Measurements from ENCODE around the gene HERPUD1. TPM values are rescaled to one million over a fixed set of nuclear protein-coding genes. Genes with fewer than 3 reads are reported as not detected.

Gene HERPUD1
- total and polyA plus RNA-seq, 2 of the 13 experiments (the other 11 are each of a cell fraction or from before 2014, with no cell fraction given) = 96.2 to 323 TPM

- Histone ChIP-seq H3K9me3 (ENCODE audit: low read length) (no peaks in the 10 kb centered on the region), H3K27ac (ENCODE audit: extremely low read length, insufficient read depth, low read length) (no peak overlapping the region), H3K4me3 (replicated peaks in 1 of 3; ENCODE audit: insufficient read depth in 1 of 3, low read depth in 2 of 3, low read length in 3 of 3) (no peak overlapping the region), H3K36me3 (replicated peaks in 1 of 2; ENCODE audit: control insufficient read depth in 1 of 2, insufficient read depth in 2 of 2, low read length in 2 of 2) (no peaks in the 10 kb centered on the region), H3K9ac (ENCODE audit: insufficient read depth, low read depth, low read length) (no peak overlapping the region), H4K20me1 (ENCODE audit: insufficient read depth, low read length) (no peaks in the 10 kb centered on the region), H3K27me3 (ENCODE audit: control insufficient read depth in 1 of 2, insufficient read depth in 2 of 2, low read length in 2 of 2) (peaks cover 4 to 7% of the 10 kb centered on the region in 2 experiments; a peak in 4 of 5 replicates), H2AFZ (ENCODE audit: low read length) (no peak overlapping the region), H3K79me2 (ENCODE audit: insufficient read depth, low read length) (no peaks in the 10 kb centered on the region), H3K4me1 (ENCODE audit: insufficient read depth, low read length) (no peaks in the 10 kb centered on the region), H3K4me2 (ENCODE audit: low read depth, low read length) (no peak overlapping the region)
- BruUV-seq (replicated peaks) = no TSS peak
- FAIRE-seq (no peak), DNase-seq (ENCODE audit: low spot score) (no peak), ATAC-seq (peak; percentile 20; the same call in 2 of the 3 replicates)
- ChIA-PET POLR2A (no interaction called here), CTCF (ENCODE audit: low intra/inter-chr PET ratio, low total read pairs) (no interaction called here)
- intact Hi-C loops (cut with micrococcal nuclease; ENCODE audit: unreplicated experiment) = no loop called here
- WGBS (ENCODE audit: low lambda C conversion rate) = 51% methylated on average over 9 of the region's 11 CpGs
- in situ Hi-C loops (cut with HindIII; ENCODE audit: extremely low pct_ligation_motif_present, low pct_unique_long_range_greater_than_20kb) = no loop called here
- TF ChIP-seq ZNF782 (CRISPR knock-in tag; IDR thresholded peaks at IDR 0.05; ENCODE audit: borderline replicate concordance) (no peak), SOX6 (IDR thresholded peaks at IDR 0.05) (no peak), SOX6 (CRISPR knock-in tag; IDR thresholded peaks at IDR 0.05) (no peak), ZFP91 (CRISPR knock-in tag; IDR thresholded peaks at IDR 0.05; ENCODE audit: borderline replicate concordance) (0 out of 2 replicates have a peak, but pooled peaks have one; percentile 29), ZEB1 (IDR thresholded peaks at IDR 0.05; ENCODE audit: insufficient replicate concordance, low read depth) (no peak), ZNF292 (CRISPR knock-in tag; IDR thresholded peaks at IDR 0.05; ENCODE audit: borderline replicate concordance, low read depth) (no peak), NR2C2 (CRISPR knock-in tag; IDR thresholded peaks at IDR 0.05; ENCODE audit: borderline replicate concordance) (no peak), ZBED4 (CRISPR knock-in tag; IDR thresholded peaks at IDR 0.05; ENCODE audit: borderline replicate concordance) (no peak), BORCS8-MEF2B (CRISPR knock-in tag; IDR thresholded peaks at IDR 0.05) (no peak), ZNF18 (CRISPR knock-in tag; IDR thresholded peaks at IDR 0.05; ENCODE audit: insufficient replicate concordance) (no peak), SETDB1 (CRISPR knock-in tag; IDR thresholded peaks at IDR 0.05; ENCODE audit: borderline replicate concordance) (no peak)
- TF ChIP-seq, protein P1, sequence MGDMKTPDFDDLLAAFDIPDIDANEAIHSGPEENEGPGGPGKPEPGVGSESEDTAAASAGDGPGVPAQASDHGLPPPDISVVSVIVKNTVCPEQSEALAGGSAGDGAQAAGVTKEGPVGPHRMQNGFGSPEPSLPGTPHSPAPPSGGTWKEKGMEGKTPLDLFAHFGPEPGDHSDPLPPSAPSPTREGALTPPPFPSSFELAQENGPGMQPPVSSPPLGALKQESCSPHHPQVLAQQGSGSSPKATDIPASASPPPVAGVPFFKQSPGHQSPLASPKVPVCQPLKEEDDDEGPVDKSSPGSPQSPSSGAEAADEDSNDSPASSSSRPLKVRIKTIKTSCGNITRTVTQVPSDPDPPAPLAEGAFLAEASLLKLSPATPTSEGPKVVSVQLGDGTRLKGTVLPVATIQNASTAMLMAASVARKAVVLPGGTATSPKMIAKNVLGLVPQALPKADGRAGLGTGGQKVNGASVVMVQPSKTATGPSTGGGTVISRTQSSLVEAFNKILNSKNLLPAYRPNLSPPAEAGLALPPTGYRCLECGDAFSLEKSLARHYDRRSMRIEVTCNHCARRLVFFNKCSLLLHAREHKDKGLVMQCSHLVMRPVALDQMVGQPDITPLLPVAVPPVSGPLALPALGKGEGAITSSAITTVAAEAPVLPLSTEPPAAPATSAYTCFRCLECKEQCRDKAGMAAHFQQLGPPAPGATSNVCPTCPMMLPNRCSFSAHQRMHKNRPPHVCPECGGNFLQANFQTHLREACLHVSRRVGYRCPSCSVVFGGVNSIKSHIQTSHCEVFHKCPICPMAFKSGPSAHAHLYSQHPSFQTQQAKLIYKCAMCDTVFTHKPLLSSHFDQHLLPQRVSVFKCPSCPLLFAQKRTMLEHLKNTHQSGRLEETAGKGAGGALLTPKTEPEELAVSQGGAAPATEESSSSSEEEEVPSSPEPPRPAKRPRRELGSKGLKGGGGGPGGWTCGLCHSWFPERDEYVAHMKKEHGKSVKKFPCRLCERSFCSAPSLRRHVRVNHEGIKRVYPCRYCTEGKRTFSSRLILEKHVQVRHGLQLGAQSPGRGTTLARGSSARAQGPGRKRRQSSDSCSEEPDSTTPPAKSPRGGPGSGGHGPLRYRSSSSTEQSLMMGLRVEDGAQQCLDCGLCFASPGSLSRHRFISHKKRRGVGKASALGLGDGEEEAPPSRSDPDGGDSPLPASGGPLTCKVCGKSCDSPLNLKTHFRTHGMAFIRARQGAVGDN (CRISPR knock-in tag; IDR thresholded peaks at IDR 0.05) = 0 out of 2 replicates have a peak, but pooled peaks have one; percentile 19
Measured at GRCh38 chr16:56891685-56892084, 40.3 kb upstream of the HERPUD1 start.
